ENCODE results near the gene KLF7.

- TF ChIP-seq REST (IDR thresholded peaks at IDR 0.05; ENCODE audit: insufficient read depth in 1 of 2, low read depth in 2 of 2, low read length in 1 of 2) (no peak), CTCF (IDR thresholded peaks at IDR 0.05) (no peak), POLR2AphosphoS5 (IDR thresholded peaks at IDR 0.05; ENCODE audit: low read depth, low read length) (no peak), TCF7L2 (IDR thresholded peaks at IDR 0.05; ENCODE audit: low read depth, low read length) (no peak)
Measured at GRCh38 chr2:207044379-207045362, 121.1 kb downstream of the KLF7 start.
